Transverse colon (tissue), 4 donors: Measurements from ENCODE around the gene CTSC.

Source experiments
- POLR2AphosphoS5 ChIP-seq, 3 donors: sonication (generic); formaldehyde crosslinking; IDR thresholded peaks; one replicate each; pipeline ENCODE4 v1.6.1; 2016; ENCODE audit warnings: antibody characterized with exemption in 3 of 3
- TF ChIP-seq, protein P1 (sequence below), 5 experiments: fragments of 200-600 bp in 3 of 5; fragments of 450-650 bp in 2 of 5; sonication (generic) in 3 of 5; IDR thresholded peaks; 1 replicate in 2 of 5; 2 replicates in 3 of 5; pipeline ENCODE4 v1.5.1; 2016 to 2017; ENCODE audit warnings: antibody characterized with exemption in 5 of 5, inconsistent platforms in 3 of 5, mild to moderate bottlenecking in 2 of 5, moderate library complexity in 1 of 5

DNA sequence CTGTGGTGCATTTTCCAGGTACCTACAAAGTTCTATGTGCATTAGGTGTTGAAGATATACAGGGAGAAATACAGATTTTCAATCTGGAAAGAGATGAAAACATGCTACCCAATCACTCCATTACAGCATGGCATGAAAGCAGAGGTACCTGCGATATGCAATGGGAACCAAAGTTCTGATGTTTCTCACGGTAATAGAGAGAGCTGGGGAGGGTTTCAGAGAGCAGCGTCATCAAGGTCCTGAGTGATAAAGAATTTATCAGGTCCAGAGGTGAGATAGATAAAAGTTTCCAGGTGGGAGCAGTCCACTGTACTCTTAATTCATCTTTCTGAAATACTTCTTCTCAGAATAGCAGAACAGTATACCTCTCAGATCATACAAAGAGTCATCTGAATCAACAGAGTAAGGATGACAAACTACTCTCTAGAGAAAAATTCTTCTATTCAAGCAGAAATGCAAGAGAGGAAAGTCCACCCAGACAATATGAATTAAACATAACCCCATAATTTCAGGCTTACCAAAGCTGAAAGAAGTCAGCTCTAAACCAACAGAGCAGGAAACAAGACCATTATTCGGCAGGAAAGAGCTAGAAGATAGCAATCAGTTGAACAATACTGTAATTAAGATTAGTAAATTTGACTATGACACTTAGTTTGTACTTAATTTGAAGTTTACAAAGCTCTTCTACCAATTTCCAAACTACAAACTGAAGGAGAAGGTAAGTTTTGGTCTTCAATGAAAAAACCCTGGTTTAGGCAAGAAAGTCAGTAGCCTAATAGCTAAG is 12.8 kb downstream of the CTSC start:
- TF ChIP-seq POLR2AphosphoS5 (IDR thresholded peaks at IDR 0.05) = no peak
- TF ChIP-seq, protein P1, sequence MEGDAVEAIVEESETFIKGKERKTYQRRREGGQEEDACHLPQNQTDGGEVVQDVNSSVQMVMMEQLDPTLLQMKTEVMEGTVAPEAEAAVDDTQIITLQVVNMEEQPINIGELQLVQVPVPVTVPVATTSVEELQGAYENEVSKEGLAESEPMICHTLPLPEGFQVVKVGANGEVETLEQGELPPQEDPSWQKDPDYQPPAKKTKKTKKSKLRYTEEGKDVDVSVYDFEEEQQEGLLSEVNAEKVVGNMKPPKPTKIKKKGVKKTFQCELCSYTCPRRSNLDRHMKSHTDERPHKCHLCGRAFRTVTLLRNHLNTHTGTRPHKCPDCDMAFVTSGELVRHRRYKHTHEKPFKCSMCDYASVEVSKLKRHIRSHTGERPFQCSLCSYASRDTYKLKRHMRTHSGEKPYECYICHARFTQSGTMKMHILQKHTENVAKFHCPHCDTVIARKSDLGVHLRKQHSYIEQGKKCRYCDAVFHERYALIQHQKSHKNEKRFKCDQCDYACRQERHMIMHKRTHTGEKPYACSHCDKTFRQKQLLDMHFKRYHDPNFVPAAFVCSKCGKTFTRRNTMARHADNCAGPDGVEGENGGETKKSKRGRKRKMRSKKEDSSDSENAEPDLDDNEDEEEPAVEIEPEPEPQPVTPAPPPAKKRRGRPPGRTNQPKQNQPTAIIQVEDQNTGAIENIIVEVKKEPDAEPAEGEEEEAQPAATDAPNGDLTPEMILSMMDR (IDR thresholded peaks at IDR 0.05) = no peak
